Natural killer cell (primary cell): ENCODE data around the gene CCDC146. TPM values are rescaled to one million over a fixed set of nuclear protein-coding genes. Genes with fewer than 3 reads are reported as not detected.

Experiments
- ATAC-seq, 3 donors: fragments of 150-1000 bp in 2 of 3; fragments of 200-7000 bp in 1 of 3; cut with Tn5 transposase; 1 replicate in 1 of 3; 2 replicates in 2 of 3; pipeline ENCODE4 v1.10.0; 2021; ENCODE audit warnings: mild to moderate bottlenecking in 2 of 3, moderate library complexity in 2 of 3
- DNase-seq, 2 donors: peaks; one replicate each; pipeline versions ENCODE4 v3.0.0 to v3.0.0-alpha.2; 2013 to 2021; ENCODE audit warnings: mixed read lengths in 1 of 2
- H3K27ac ChIP-seq: one replicate; pipeline ENCODE4 v1.5.1; 2013; ENCODE audit warnings: mild to moderate bottlenecking, low read length
- H3K27me3 ChIP-seq: one replicate; pipeline ENCODE4 v1.6.1; 2013; ENCODE audit warnings: low read length; ENCODE audit not compliant: control insufficient read depth, insufficient read depth
- H3K36me3 ChIP-seq: one replicate; pipeline ENCODE4 v1.6.1; 2013; ENCODE audit warnings: low read length; ENCODE audit not compliant: control insufficient read depth, insufficient read depth
- H3K4me1 ChIP-seq: one replicate; pipeline ENCODE4 v1.6.1; 2013; ENCODE audit warnings: low read length; ENCODE audit not compliant: control insufficient read depth, insufficient read depth
- H3K4me3 ChIP-seq: one replicate; pipeline ENCODE4 v1.5.1; 2013; ENCODE audit warnings: low read length
- H3K9me3 ChIP-seq: one replicate; pipeline ENCODE4 v1.6.1; 2013; ENCODE audit warnings: low read length; ENCODE audit not compliant: control insufficient read depth, insufficient read depth
- H3K27ac Mint-ChIP-seq, 2 donors: one replicate each; pipeline ENCODE4 v1.8.0; 2022; ENCODE audit warnings: mild to moderate bottlenecking in 2 of 2, mixed read lengths in 2 of 2, moderate library complexity in 1 of 2
- H3K27me3 Mint-ChIP-seq, 2 donors: one replicate each; pipeline ENCODE4 v1.8.0; 2022; ENCODE audit warnings: low read depth in 2 of 2, mixed read lengths in 2 of 2
- H3K36me3 Mint-ChIP-seq: one replicate; pipeline ENCODE4 v1.8.0; 2022; ENCODE audit warnings: mixed read lengths
- H3K4me1 Mint-ChIP-seq, 2 donors: one replicate each; pipeline ENCODE4 v1.8.0; 2022; ENCODE audit warnings: mixed read lengths in 2 of 2
- H3K4me3 Mint-ChIP-seq: one replicate; pipeline ENCODE4 v1.8.0; 2022; ENCODE audit warnings: mild to moderate bottlenecking, moderate library complexity, mixed read lengths
- H3K9me3 Mint-ChIP-seq, 2 donors: one replicate each; pipeline ENCODE4 v1.8.0; 2022; ENCODE audit warnings: mixed read lengths in 2 of 2
- CTCF ChIP-seq: fragments of 200-600 bp; IDR thresholded peaks from one replicate; pipeline ENCODE4 v1.8.0; 2022; ENCODE audit warnings: antibody characterized with exemption
- WGBS: methylation state at CpG from one replicate; pipeline ENCODE4 v1.1.7; 2013; ENCODE audit warnings: missing lambda C conversion rate; ENCODE audit not compliant: insufficient coverage; 5-methylcytosine and 5-hydroxymethylcytosine counted together
- intact Hi-C: fragments of 100-400 bp; cut with micrococcal nuclease; formaldehyde crosslinking; loops from one replicate; pipeline ENCODE4 v1.14.2; 2022
- total RNA-seq, 4 donors: library from RNA; stranded (reverse); fragments of 120-200 nt in 1 of 4; gene quantifications; one replicate each; pipeline versions ENCODE4 v1.2.3 to v1.2.4, GENCODE V29; 2013 to 2022

Gene CCDC146
- total RNA-seq, 3 donors from 2014 or later (not counting 1 experiment from before 2014, with no cell fraction given), result 20.1 to 25.6 (median 24.0) TPM

GRCh38 chr7:77242068-77242467, 119.7 kb downstream of the CCDC146 start:
- H3K9me3 ChIP-seq, result no peaks in the 10 kb centered on the region
- 90% methylated on average over 2 of the region's 2 CpGs for WGBS
- TF ChIP-seq CTCF, result no peak
- Mint-ChIP-seq H3K27me3 (no peaks in the 10 kb centered on the region), H3K27ac (no peak overlapping the region), H3K36me3 (no peaks in the 10 kb centered on the region), H3K4me3 (no peak overlapping the region), H3K4me1 (peaks cover 12 to 17% of the 10 kb centered on the region in 2 donors), H3K9me3 (no peaks in the 10 kb centered on the region)
- H3K4me3 ChIP-seq, result no peak overlapping the region
- H3K27ac ChIP-seq, result no peak overlapping the region
- H3K4me1 ChIP-seq, result no peaks in the 10 kb centered on the region
- ATAC-seq, result no peak
- intact Hi-C loops, result loop anchor here (10.0 kb wide), 1 partner anchor 93 kb away; no protein-coding TSS in a partner anchor
- DNase-seq, result no peak
- H3K27me3 ChIP-seq, result no peaks in the 10 kb centered on the region
- H3K36me3 ChIP-seq, result peaks cover 5% of the 10 kb centered on the region

- 73% methylated on average over 2 of the region's 2 CpGs for WGBS
These were observed 120.1 kb downstream of the CCDC146 start for GRCh38 chr7:77242554-77242953.

GRCh38 chr7:77244222-77244934, 122.0 kb downstream of the CCDC146 start:
- no peak for ATAC-seq
- H3K36me3 Mint-ChIP-seq, result no peaks in the 10 kb centered on the region
- H3K27ac Mint-ChIP-seq, result no peak overlapping the region
- no peaks in the 10 kb centered on the region for H3K9me3 Mint-ChIP-seq
- H3K27ac ChIP-seq, result no peak overlapping the region
- TF ChIP-seq CTCF, result no peak
- H3K27me3 Mint-ChIP-seq, result no peaks in the 10 kb centered on the region
- WGBS, result 100% methylated on average over 5 of the region's 6 CpGs
- no peaks in the 10 kb centered on the region for H3K4me1 ChIP-seq
- H3K9me3 ChIP-seq, result no peaks in the 10 kb centered on the region
- peaks cover 4 to 7% of the 10 kb centered on the region in 2 donors for H3K4me1 Mint-ChIP-seq
- DNase-seq, result no peak
- H3K36me3 ChIP-seq, result peaks cover 5% of the 10 kb centered on the region
- intact Hi-C loops, result loop anchor here (10.0 kb wide), 1 partner anchor 90 kb away; no protein-coding TSS in a partner anchor
- no peak overlapping the region for H3K4me3 Mint-ChIP-seq
- H3K27me3 ChIP-seq, result no peaks in the 10 kb centered on the region
- H3K4me3 ChIP-seq, result no peak overlapping the region

More at GRCh38 chr7:77242554-77242953, 120.1 kb downstream of the CCDC146 start:
- intact Hi-C loops, result loop anchor here (10.0 kb wide), 1 partner anchor 92 kb away; no protein-coding TSS in a partner anchor
- H3K27ac ChIP-seq, result no peak overlapping the region
- peaks cover 5% of the 10 kb centered on the region for H3K36me3 ChIP-seq
- H3K4me3 ChIP-seq, result no peak overlapping the region
- no peaks in the 10 kb centered on the region for H3K27me3 ChIP-seq
- no peak for ATAC-seq
- Mint-ChIP-seq H3K4me3 (no peak overlapping the region), H3K4me1 (peaks cover 12 to 17% of the 10 kb centered on the region in 2 donors), H3K36me3 (no peaks in the 10 kb centered on the region), H3K27ac (no peak overlapping the region), H3K9me3 (no peaks in the 10 kb centered on the region), H3K27me3 (no peaks in the 10 kb centered on the region)
- no peaks in the 10 kb centered on the region for H3K9me3 ChIP-seq
- no peaks in the 10 kb centered on the region for H3K4me1 ChIP-seq
- no peak for TF ChIP-seq CTCF
- no peak for DNase-seq
